Gastroesophageal sphincter (tissue), 3 donors: Measurements from ENCODE around the gene SMC6.

Experiments used
- POLR2A ChIP-seq, 2 donors: fragments of 450-650 bp; IDR thresholded peaks; one replicate each; pipeline ENCODE4 v1.6.1; 2017; ENCODE audit warnings: antibody characterized with exemption in 2 of 2, mild to moderate bottlenecking in 2 of 2, moderate library complexity in 1 of 2
- POLR2AphosphoS5 ChIP-seq: sonication (generic); formaldehyde crosslinking; IDR thresholded peaks from one replicate; pipeline ENCODE4 v1.6.1; 2017; ENCODE audit warnings: antibody characterized with exemption
- TF ChIP-seq, protein P1 (sequence below), 4 experiments: fragments of 200-600 bp in 2 of 4; fragments of 450-650 bp in 2 of 4; sonication (generic) in 1 of 4; IDR thresholded peaks; one replicate each; pipeline ENCODE4 v1.5.1; 2017 to 2019; ENCODE audit warnings: antibody characterized with exemption in 4 of 4, mild to moderate bottlenecking in 2 of 4, moderate library complexity in 2 of 4

DNA sequence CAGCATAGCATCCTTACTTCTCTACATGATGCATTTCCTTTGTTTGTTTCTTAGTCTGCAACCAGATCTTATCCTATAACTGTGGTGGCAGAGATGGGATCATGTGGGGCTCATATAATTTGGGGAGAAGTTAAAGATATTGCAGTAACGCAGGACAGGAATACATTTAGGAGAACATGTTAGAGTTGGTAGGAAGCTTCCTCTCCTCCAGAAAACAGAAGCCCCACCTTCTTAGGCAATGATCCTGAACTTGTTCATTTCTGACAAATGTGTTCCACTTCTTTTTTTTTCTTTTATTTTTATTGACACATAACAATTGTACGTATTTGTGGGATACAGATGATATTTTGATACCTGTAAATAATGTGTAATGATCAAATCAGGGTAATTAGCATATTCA lies 113.2 kb downstream of the SMC6 start:
- TF ChIP-seq POLR2A (IDR thresholded peaks at IDR 0.05) (no peak), POLR2AphosphoS5 (no peak)
- TF ChIP-seq, protein P1, sequence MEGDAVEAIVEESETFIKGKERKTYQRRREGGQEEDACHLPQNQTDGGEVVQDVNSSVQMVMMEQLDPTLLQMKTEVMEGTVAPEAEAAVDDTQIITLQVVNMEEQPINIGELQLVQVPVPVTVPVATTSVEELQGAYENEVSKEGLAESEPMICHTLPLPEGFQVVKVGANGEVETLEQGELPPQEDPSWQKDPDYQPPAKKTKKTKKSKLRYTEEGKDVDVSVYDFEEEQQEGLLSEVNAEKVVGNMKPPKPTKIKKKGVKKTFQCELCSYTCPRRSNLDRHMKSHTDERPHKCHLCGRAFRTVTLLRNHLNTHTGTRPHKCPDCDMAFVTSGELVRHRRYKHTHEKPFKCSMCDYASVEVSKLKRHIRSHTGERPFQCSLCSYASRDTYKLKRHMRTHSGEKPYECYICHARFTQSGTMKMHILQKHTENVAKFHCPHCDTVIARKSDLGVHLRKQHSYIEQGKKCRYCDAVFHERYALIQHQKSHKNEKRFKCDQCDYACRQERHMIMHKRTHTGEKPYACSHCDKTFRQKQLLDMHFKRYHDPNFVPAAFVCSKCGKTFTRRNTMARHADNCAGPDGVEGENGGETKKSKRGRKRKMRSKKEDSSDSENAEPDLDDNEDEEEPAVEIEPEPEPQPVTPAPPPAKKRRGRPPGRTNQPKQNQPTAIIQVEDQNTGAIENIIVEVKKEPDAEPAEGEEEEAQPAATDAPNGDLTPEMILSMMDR (IDR thresholded peaks at IDR 0.05): no peak
